Superior temporal gyrus (tissue), 1 donor: ENCODE data around the gene UNC13C.

Source experiments
- DNase-seq: peaks from one replicate; pipeline ENCODE4 v3.0.0-alpha.2; 2016; ENCODE audit errors: extremely low spot score

Gene UNC13C

GRCh38 chr15:54017959-54018358, 39.7 kb downstream of the UNC13C start:
- peak; percentile 29 for DNase-seq

GRCh38 chr15:54026258-54026657, 48.0 kb downstream of the UNC13C start:
- no peak for DNase-seq

- DNase-seq, result no peak
These were observed 48.6 kb downstream of the UNC13C start for GRCh38 chr15:54026891-54027290.

GRCh38 chr15:54029081-54029480, 50.8 kb downstream of the UNC13C start:
- DNase-seq, result no peak

DNA sequence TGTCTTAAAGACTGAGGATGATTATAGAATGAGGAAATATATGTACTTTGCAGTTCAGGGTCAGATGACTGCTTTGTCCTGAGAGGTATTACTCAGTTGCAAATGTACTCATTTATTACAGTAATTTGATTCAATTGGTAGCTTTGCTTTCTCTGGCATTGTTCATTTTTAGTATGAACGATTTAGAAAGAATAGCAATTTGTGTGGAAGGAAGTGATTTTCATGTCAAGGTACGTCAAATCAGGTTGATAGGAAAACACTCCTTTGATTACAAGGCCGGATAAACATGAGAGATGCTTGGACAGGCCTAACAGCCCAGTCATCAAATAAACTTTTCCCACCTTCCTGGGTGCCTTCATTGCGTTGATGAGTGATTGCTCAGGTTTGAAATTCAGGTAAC, 53.8 kb downstream of the UNC13C start:
- DNase-seq, result no peak

GRCh38 chr15:54033356-54033860, 55.2 kb downstream of the UNC13C start:
- no peak for DNase-seq

- DNase-seq, result no peak
These were observed 55.7 kb downstream of the UNC13C start for GRCh38 chr15:54033869-54034458.

GRCh38 chr15:54035616-54036015, 57.4 kb downstream of the UNC13C start:
- no peak for DNase-seq

GRCh38 chr15:54045397-54045796, 67.2 kb downstream of the UNC13C start:
- no peak for DNase-seq

- DNase-seq, result no peak
These were observed 67.9 kb downstream of the UNC13C start for GRCh38 chr15:54046093-54046492.

DNA sequence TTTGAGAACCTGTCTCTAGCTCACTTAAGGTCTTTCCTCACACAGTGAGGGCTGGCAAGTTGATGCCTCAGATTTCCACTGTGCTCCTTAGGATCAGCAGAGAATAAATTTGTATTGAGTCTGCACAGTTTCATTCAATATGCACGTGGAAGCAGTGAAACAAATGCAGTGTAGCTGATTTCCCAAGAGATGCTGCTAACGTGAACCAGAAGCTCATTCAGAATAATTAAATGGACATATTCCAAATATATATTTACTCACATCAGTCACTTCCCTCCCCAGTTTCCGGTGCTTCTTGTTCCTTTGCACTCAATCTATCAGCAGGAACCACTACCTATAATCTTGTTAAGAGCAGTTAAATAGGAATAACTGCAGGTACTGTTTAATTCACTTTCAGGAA, 86.1 kb downstream of the UNC13C start:
- DNase-seq, result no peak

- DNase-seq, result no peak
These were observed 88.2 kb downstream of the UNC13C start for GRCh38 chr15:54066403-54066802.

- DNase-seq, result no peak
These were observed 104.7 kb downstream of the UNC13C start for GRCh38 chr15:54082836-54083492.

DNA sequence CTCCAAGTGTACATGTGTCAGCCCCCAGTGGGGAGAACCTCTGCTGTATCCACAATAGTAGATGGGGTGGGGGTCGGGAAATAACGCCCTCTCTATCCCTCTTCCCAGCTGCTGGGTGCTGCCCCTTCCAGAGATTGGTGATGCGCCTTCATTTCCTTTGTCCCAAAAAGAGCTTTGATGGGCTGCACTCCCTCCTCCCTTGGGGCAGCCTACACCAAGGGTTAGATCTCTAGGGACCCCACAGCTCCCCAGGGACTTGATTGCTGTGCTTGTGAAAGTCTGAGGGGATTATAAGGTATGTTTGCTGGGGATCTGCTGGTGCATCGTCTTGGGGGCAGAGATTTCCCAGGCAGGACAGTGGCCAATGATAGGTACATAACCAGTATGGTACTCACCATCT, 105.3 kb downstream of the UNC13C start:
- DNase-seq, result no peak

GRCh38 chr15:54083991-54084390, 105.8 kb downstream of the UNC13C start:
- no peak for DNase-seq

DNA sequence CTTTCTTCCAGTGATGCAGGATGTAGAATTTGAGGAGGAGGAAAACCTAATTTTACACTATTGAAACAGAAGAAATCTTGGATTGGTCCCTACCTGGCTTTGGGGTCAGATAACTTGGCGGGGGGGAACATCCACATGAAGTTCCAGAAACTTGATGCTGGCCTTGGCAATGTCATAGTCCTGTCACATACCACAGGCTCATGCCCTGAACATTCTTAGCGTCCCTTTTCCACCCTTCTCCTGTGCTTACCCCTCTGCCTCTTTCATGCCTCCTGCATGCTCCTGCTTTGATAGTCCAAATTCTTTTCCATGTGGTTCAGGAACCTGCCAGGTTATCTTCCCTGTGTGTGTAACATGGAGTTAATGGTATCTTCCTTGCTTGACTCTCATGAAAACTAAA, 110.6 kb downstream of the UNC13C start:
- DNase-seq, result no peak

- no peak for DNase-seq
These were observed 111.5 kb downstream of the UNC13C start for GRCh38 chr15:54089776-54090175.

- no peak for DNase-seq
These were observed 113.4 kb downstream of the UNC13C start for GRCh38 chr15:54091651-54092050.

DNA sequence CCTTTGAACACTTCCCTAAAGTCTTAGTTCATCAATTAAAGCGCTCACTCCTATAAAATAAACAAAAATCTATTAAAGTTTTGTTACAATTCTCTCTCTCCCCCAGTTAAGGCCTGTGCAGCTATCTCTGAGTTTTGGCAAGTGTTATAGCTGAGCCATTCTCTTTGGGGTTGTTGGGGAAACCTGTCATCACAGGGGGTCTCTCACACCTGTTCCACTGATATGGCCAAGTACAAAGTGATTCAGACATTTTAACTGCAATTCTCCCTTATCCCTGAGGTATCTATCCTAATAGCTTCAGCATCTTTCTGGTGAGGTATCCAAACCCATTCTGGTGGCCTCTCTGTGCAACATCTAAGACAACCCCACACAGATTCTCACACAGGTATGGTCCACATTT, 116.4 kb downstream of the UNC13C start:
- DNase-seq, result no peak

DNA sequence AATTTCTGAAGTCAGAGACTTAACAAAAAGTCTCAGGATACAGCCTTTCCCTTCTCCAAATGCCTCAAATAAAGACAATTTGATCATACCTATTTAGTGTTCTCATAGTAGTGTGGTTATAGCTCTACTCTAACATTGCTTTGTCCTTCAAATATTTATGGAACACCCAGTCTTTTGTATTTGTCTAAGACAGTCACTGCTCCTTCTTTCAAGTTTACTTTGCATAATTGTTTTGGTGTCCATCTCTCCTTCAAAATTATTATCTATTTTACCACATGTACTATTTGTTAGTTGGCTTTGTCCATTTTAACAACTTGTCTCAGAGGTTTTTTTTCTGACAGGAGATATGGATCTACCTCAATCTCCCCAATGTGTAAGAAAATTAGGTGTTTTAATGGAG, 118.8 kb downstream of the UNC13C start:
- DNase-seq, result no peak

GRCh38 chr15:54099010-54099409, 120.8 kb downstream of the UNC13C start:
- DNase-seq, result no peak

DNA sequence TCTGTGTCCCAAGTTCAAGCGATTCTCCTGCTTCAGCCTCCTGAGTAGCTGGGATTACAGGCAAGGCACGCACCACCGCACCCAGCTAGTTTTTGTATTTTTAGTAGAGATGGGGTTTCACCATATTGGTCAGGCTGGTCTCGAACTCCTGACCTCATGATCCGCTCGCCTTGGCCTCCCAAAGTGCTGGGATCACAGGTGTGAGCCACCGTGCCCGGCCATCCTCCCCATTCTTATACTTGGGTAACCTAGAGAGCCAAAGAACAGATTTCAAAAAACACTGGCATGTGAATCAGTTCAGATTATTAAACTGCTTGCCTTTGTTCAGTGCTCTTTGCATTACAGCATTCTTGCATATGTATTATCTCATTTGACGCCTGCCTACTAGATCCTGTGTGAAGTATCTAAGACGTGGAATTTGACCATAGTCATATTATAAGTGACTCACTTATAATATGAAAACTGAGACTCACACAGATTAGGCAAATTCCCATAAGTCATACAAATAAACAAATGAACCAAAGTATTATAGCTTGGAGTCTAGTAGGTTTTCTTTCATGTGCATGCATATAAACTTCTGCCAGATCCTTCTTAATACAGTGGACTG, 123.5 kb downstream of the UNC13C start:
- no peak for DNase-seq

DNA sequence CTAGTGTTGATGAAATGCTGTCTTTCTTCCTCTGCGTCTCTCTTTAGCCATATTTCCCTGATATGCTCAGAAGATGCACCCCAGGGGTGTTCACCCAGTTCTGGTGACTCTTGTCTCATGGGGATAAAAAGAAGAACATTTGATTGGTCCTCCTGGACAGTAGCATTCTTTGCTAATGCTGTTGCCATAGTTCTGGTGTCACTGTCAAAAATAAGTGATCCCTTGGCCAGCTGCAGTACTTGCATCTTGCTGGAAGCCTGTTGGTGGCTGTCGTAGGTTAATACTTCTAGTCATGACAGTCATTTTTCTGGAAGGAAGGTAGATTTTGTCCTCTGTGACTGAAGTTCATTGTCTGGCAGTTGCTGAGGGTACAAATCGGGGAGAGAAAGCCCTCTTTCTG, 124.5 kb downstream of the UNC13C start:
- DNase-seq, result no peak
